ENCODE data around the gene MT1G. TPM values are rescaled to one million over a fixed set of nuclear protein-coding genes. Genes with fewer than 3 reads are reported as not detected.

Gene MT1G
- total and polyA plus RNA-seq, 11 donors = 1.4 to 19.1 (median 6.6) TPM; not detected in 7

GRCh38 chr16:56713794-56714193 is 45.9 kb upstream of the MT1G start:
- Histone ChIP-seq H3K4me1 (no peaks in the 10 kb centered on the region), H3K36me3 (no peaks in the 10 kb centered on the region), H3K4me3 (no peak overlapping the region), H3K9me3 (no peaks in the 10 kb centered on the region), H3K27me3 (no peaks in the 10 kb centered on the region), H3K27ac (no peak overlapping the region)
- no peak for DNase-seq
- 84 to 96% (median 91%) methylated on average over 2 of the region's 2 CpGs for WGBS, 4 donors
- no peak for ATAC-seq
- intact Hi-C loops (cut with DNase I) = no loop called here
- TF ChIP-seq CTCF (IDR thresholded peaks at IDR 0.05) (no peak), POLR2A (IDR thresholded peaks at IDR 0.05) (no peak)

DNA sequence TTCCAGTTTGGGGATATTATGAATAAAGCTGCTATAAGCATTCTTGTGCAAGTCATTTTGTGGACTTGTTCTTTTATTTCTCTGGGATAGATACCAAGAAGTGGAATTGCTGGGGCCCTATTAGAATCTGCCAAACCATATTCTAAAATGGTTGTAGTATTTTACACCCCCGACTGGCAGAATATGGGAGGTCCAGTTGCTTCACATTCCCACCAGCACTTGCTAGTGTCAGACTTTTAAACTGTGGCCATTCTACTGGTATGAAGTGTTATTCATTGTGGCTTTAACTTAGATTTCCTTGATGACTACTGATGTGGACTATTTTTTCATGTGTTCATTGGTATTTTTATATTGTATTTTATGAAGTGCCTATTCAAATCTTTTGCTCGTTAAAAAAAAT is 44.0 kb upstream of the MT1G start:
- DNase-seq = no peak
- H3K27me3 ChIP-seq = no peaks in the 10 kb centered on the region
- H3K4me1 ChIP-seq = no peaks in the 10 kb centered on the region
- intact Hi-C loops (cut with DNase I) = no loop called here
- H3K36me3 ChIP-seq = no peaks in the 10 kb centered on the region
- 91 to 97% (median 93%) methylated on average over 2 of the region's 2 CpGs for WGBS, 4 donors
- no peaks in the 10 kb centered on the region for H3K9me3 ChIP-seq
- TF ChIP-seq POLR2A (IDR thresholded peaks at IDR 0.05) = no peak
- no peak for TF ChIP-seq CTCF (IDR thresholded peaks at IDR 0.05)
- no peak overlapping the region for H3K27ac ChIP-seq
- H3K4me3 ChIP-seq = no peak overlapping the region
- ATAC-seq = no peak

DNA sequence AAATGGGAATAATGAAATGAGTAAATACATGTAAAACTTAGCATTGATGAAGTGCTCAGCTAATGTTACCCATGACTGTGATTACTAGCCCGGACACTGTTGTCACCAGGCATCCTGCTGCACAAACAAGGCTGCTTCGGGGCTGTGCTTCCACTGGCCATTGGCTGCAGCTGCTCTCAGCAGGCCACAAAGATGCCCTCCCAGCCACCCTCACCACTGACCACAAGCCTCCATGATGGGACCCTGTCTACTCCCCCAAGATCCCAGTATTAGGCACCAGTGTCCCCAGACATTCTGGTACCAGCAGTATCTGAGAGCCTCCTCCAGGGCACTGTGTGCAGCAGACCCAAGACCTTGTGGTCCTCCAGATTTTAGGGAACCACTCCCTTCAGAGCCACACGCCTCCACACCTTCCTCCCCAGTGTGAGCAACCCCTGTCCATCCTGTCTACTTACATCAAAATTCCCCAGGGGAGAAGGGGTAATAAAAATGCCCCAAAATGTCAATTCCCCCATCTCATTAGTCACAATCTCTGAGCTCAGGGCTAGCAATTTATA is 42.4 kb upstream of the MT1G start:
- no peaks in the 10 kb centered on the region for H3K9me3 ChIP-seq
- TF ChIP-seq CTCF (IDR thresholded peaks at IDR 0.05) = no peak
- no peak for TF ChIP-seq POLR2A (IDR thresholded peaks at IDR 0.05)
- H3K4me3 ChIP-seq = no peak overlapping the region
- H3K4me1 ChIP-seq = no peaks in the 10 kb centered on the region
- DNase-seq (no peak), ATAC-seq (no peak)
- H3K27ac ChIP-seq = no peak overlapping the region
- WGBS, 4 donors = 68 to 90% (median 74%) methylated on average over 2 to 3 of the region's 3 CpGs
- H3K36me3 ChIP-seq = no peaks in the 10 kb centered on the region
- H3K27me3 ChIP-seq = no peaks in the 10 kb centered on the region
- intact Hi-C loops (cut with DNase I) = no loop called here

- no peak for TF ChIP-seq CTCF (IDR thresholded peaks at IDR 0.05)
- TF ChIP-seq POLR2A (IDR thresholded peaks at IDR 0.05) = no peak
- no peaks in the 10 kb centered on the region for H3K36me3 ChIP-seq
- H3K27me3 ChIP-seq = no peaks in the 10 kb centered on the region
- no peak overlapping the region for H3K27ac ChIP-seq
- peak overlapping the region in 1 of 12 donors; percentile 23 for H3K4me3 ChIP-seq
- WGBS, 4 donors = 85 to 95% (median 90%) methylated on average over 4 of the region's 4 CpGs
- intact Hi-C loops (cut with DNase I) = no loop called here
- ATAC-seq (no peak), DNase-seq (no peak)
- no peaks in the 10 kb centered on the region for H3K9me3 ChIP-seq
- H3K4me1 ChIP-seq = no peaks in the 10 kb centered on the region
These were observed 41.7 kb upstream of the MT1G start for GRCh38 chr16:56709443-56710040.

Data from heart left ventricle (tissue), 16 donors.